Astrocyte (in vitro differentiated cells and primary cell): ENCODE results near the gene ACOT13.

Source experiments
- CTCF ChIP-seq: IDR thresholded peaks from 2 replicates; pipeline ENCODE4 v1.5.1; 2011; ENCODE audit warnings: low read depth, mild to moderate bottlenecking, inconsistent platforms, low read length, moderate library complexity; ENCODE audit not compliant: insufficient read depth
- EZH2 ChIP-seq: IDR thresholded peaks from 2 replicates; pipeline ENCODE4 v1.6.1; 2012; ENCODE audit warnings: mild to moderate bottlenecking, low read length, inconsistent platforms; ENCODE audit not compliant: insufficient read depth

- TF ChIP-seq CTCF (no peak), EZH2 (no peak)
Measured at GRCh38 chr6:24738741-24739140, 71.9 kb downstream of the ACOT13 start.
